NK-92 treated with Interleukin-12 subunit alpha and Interleukin-12 subunit beta, amount 100 ng/mL, for 24 hours (cell line): ENCODE results near the gene TMC2.
"Not testable (repeated sequence)": the region's sequence is repeated elsewhere in the genome, so short reads cannot be mapped to it uniquely, and the experiment has no call there.

Experiments used
- DNase-seq: peaks from one replicate; lab custom pipeline; 2025; lab: John Stamatoyannopoulos, UW

The TMC2 gene

GRCh38 chr20:2536560-2536986 lies at the start of gene TMC2:
Gene TMC2 (plus strand): TSS chr20:2536573. CDS start chr20:2536622, 49 bp downstream.
- DNase-seq: no peak

- DNase-seq: not testable (repeated sequence)
Observed at GRCh38 chr20:2502808-2503384, 33.5 kb upstream of the TMC2 start.

GRCh38 chr20:2504803-2505202 lies 31.6 kb upstream of the TMC2 start:
- not testable (repeated sequence) for DNase-seq

DNA sequence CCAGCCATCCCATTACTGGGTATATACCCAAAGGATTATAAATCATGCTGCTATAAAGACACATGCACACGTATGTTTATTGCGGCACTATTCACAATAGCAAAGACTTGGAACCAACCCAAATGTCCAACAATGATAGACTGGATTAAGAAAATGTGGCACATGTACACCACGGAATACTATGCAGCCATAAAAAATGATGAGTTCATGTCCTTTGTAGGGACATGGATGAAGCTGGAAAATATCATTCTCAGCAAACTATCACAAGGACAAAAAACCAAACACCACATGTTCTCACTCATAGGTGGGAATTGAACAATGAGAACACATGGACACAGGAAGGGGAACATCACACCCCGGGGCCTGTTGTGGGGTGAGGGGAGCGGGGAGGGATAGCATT lies 29.9 kb upstream of the TMC2 start:
- not testable (repeated sequence) for DNase-seq

GRCh38 chr20:2507464-2507863 lies 28.9 kb upstream of the TMC2 start:
- DNase-seq: no peak

- no peak for DNase-seq
Observed at GRCh38 chr20:2507875-2508630, 28.3 kb upstream of the TMC2 start.

- peak; percentile 66 for DNase-seq
Observed at GRCh38 chr20:2508631-2509467, 27.5 kb upstream of the TMC2 start, which contains the start of gene ZNF343. Gene ZNF343 (minus strand): TSS chr20:2508915. CDS start chr20:2493895, 15,020 bp downstream.

GRCh38 chr20:2509468-2509781 lies 26.9 kb upstream of the TMC2 start:
- no peak for DNase-seq

- DNase-seq: no peak
Observed at GRCh38 chr20:2509794-2510193, 26.6 kb upstream of the TMC2 start.

DNA sequence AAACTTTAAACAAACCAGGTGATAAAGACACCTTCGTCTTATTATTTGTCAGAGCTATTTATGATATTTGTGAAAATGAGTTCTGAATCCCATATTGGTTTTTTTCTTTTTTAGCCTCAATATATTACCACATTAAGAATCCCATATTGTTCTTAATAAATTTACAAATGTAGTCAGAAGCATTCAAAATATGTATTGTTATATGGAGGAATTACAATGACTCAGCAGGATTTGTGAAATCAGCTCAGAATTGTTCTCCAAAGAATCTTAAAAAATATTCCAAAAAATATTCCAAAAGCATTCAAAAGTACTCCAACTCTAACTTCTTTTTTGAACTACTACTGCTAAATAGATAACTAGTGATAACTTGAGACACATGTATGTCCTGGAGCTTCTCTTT lies 21.2 kb upstream of the TMC2 start:
- no peak for DNase-seq

GRCh38 chr20:2516399-2516798 lies 20.0 kb upstream of the TMC2 start:
- no peak for DNase-seq

- DNase-seq: no peak
Observed at GRCh38 chr20:2518096-2518495, 18.3 kb upstream of the TMC2 start.

DNA sequence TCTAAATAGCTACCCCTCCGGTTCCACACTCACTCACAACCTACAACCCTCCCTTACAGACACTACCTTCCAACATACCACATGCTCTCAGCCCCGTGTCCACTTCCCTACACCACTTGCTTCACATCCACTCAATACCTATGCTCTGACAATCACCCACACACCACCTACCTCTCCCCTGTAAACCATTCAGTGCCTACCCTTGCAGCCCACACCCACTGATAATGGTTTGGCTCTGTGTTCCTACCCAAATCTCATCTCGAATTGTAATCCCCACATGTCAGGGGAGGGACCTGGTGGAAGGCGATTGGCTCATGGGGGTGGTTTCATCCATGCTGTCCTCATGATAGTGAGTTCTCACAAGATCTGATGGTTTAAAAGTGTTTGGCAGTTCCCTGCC lies 17.8 kb upstream of the TMC2 start:
- no peak for DNase-seq

DNA sequence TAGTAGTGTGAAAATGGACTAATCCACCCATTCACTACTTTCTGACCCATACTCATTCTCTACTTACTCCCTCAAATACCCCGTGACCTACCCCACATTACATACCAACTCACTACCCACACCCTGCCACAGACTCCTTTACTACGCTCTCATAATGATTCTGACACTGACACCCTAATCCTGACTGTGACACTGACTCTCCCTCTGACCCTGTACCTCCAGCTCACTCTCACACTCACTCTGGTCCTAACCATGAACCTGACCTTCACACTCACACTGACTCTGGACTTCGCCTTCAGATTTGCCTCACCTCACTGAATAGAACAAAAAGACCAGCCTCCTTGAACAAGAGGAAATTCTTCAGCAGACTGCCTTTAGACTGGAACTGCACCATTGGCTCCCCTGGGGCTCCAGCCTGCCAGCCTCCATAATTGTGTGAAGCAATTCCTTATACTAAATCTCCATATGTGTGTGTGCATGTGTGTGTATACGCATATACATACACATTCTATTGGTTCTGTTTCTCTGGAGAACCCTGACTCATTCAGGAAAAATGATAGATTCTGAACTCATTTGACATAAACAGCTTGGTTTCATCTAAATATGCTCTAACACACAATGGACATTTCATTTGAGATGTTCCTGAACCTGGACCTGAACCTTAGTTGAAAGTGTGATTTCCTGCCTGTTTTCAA lies 17.1 kb upstream of the TMC2 start:
- DNase-seq: no peak

- no peak for DNase-seq
Observed at GRCh38 chr20:2520617-2521016, 15.8 kb upstream of the TMC2 start.

- DNase-seq: no peak
Observed at GRCh38 chr20:2521369-2522305, 14.7 kb upstream of the TMC2 start.

DNA sequence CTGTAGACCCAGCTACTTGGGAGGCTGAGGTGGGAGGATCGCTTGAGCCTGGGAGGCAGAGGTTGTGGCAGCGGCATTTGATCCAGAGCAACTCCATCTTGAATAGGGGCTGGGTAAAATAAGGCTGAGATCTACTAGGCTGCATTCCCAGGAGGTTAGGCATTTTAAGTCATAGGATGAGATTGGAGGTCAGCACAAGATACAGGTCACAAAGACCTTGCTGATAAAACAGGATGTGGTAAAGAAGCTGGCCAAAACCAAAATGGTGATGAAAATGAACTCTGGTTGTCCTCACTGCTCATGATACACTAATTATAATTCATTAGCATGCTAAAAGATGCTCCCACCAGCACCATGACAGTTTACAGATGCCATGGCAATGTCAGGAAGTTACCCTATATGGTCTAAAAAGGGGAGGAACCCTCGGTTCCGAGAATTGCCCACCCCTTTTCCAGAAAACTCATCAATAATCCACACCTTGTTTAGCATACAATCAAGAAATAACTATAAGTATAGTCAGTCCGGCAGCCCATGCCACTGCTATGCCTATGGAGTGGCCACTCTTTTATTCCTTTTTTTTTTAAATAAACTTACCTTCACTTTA lies 13.4 kb upstream of the TMC2 start:
- not testable (repeated sequence) for DNase-seq

DNA sequence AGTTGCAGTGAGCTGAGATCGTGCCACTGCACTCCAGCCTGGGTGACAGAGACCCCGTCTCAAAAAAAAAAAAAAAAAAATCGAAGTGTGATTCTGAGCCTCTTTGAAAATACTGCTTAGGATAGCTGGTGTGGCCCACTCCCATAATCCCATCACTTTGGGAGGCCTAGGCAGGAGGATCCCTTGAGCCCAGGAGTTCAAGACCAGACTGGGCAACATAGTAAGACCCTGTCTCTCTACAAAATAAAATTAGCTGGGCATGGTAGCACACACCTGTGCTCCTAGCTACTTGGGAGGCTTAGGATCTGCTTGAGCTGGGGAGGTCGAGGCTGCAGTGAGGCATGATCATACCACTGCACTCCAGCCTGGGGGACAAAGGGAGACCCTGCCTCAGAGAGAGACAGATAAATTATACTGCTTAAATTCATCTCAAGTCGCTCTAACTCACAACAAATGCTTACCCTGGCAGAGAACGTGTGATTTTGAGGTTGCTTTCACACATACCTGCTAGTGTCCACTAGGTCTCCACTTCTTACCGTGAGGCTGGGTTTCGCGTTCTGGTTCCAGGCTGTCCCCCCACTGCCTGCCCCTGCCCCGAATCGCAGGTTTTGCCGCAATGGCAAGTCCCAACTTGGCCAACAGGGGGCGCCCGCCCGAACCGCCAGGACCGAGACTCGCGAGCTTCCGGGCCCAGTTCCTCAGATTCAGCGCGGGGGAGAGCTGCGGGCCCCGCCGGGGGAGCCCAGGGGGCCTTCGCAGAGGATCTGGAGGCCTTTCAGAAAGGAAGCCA lies 12.3 kb upstream of the TMC2 start:
- DNase-seq: peak; percentile 62

DNA sequence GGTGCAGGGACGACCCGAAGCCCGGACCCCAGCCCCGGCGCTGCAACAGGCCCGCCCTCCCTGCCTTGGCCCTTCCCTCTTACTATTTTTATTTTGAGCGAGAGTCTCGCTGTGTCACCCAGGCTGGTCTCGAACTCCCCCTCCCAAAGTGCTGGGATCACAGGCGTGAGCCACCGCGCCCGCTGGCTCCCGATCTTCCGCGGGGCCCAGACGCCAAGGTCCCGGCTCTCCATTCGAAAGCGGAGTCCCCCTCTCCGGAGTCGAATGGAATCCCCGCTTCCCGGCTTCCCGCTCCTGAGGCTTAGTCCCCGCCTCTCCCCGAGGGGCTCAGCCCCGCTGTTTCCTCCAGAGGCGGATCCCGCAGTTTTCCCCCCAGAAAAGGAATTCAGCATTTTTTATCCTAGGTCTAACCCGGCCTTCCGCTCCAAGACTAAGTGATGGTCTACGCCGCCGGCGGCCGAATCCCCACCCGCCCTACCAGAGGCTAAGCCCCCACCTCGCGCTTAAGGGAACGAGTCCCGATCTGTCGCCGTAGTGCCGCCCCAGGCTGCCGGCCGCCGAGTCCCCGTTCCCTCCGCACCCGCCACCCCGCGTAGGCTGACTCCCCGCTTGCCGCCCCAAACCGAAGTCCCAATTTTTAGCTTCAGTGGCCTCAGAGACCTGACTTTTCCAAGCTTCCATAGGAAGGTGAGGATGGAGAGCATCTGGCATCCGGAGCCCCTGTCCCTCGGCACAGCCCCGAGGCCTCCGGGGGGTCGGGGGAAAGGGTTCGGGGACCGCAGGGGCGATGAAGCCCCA lies 11.5 kb upstream of the TMC2 start:
- DNase-seq: no peak
